Keratinocyte (primary cell): ENCODE results near the gene DLK2.

Experiments used
- EZH2 ChIP-seq: IDR thresholded peaks from one replicate; pipeline ENCODE4 v1.6.1; 2012; ENCODE audit warnings: inconsistent platforms, mild to moderate bottlenecking, low read length, moderate library complexity
- TF ChIP-seq, protein P1 (sequence below), 3 experiments: IDR thresholded peaks in 1 of 3; conservative IDR thresholded peaks in 1 of 3; optimal IDR thresholded peaks in 1 of 3; 2 replicates in 2 of 3; 3 replicates in 1 of 3; pipeline versions ENCODE3 to v1.5.1; 2011; ENCODE audit warnings: low read length in 3 of 3, mild to moderate bottlenecking in 3 of 3, moderate library complexity in 2 of 3, control low read depth in 1 of 3, inconsistent platforms in 1 of 3; ENCODE audit not compliant: insufficient read depth in 2 of 3; ENCODE audit errors: extremely low read depth in 1 of 3

DNA sequence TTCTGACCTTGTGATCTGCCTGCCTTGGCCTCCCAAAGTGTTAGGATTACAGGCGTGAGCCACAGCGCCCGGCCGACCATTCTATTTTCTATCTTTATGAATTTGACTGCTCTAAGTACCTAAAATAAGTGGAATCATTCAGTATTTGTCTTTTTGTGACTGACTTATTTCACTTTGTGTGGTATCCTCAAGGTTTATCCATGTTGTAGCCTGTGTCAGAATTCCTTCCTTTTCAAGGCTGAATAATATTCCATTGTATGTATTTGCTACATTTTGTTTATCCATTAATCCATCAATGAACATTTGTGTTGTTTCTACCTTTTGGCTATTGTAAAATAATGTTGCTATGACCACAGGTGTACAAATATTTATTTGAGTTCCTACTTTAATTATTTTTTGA is 17.2 kb upstream of the DLK2 start:
- TF ChIP-seq, protein P1, sequence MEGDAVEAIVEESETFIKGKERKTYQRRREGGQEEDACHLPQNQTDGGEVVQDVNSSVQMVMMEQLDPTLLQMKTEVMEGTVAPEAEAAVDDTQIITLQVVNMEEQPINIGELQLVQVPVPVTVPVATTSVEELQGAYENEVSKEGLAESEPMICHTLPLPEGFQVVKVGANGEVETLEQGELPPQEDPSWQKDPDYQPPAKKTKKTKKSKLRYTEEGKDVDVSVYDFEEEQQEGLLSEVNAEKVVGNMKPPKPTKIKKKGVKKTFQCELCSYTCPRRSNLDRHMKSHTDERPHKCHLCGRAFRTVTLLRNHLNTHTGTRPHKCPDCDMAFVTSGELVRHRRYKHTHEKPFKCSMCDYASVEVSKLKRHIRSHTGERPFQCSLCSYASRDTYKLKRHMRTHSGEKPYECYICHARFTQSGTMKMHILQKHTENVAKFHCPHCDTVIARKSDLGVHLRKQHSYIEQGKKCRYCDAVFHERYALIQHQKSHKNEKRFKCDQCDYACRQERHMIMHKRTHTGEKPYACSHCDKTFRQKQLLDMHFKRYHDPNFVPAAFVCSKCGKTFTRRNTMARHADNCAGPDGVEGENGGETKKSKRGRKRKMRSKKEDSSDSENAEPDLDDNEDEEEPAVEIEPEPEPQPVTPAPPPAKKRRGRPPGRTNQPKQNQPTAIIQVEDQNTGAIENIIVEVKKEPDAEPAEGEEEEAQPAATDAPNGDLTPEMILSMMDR (optimal IDR thresholded peaks at IDR 0.05 in 1 of 3, IDR thresholded peaks at IDR 0.05 in 1 of 3, conservative IDR thresholded peaks at IDR 0.05 in 1 of 3; ENCODE audit: extremely low read depth in 1 of 3, insufficient read depth in 2 of 3, low read length in 3 of 3), result no peak
- TF ChIP-seq EZH2, result no peak
